NT2/D1 (cell line): ENCODE measurements around the gene CIB4.

Experiments
- DNase-seq: peaks from one replicate; pipeline ENCODE4 v3.0.0-alpha.2; 2011; ENCODE audit warnings: low read depth, low spot score
- H3K27me3 ChIP-seq: 2 replicates; pipeline ENCODE4 v1.6.0; 2011; ENCODE audit warnings: mild to moderate bottlenecking; ENCODE audit not compliant: insufficient read length, insufficient read depth
- H3K36me3 ChIP-seq: 2 replicates; pipeline ENCODE4 v1.6.1; 2011; ENCODE audit warnings: mild to moderate bottlenecking, low read length, mixed read lengths; ENCODE audit not compliant: insufficient read depth, insufficient read length
- H3K4me1 ChIP-seq: 2 replicates; pipeline ENCODE4 v1.5.1; 2011; ENCODE audit not compliant: insufficient read depth, insufficient read length
- H3K4me3 ChIP-seq: 2 replicates; pipeline ENCODE4 v1.5.1; 2011; ENCODE audit warnings: low read depth; ENCODE audit not compliant: insufficient read length
- H3K9ac ChIP-seq: 2 replicates; pipeline ENCODE4 v1.6.0; 2011; ENCODE audit warnings: low read depth; ENCODE audit not compliant: insufficient read length
- H3K9me3 ChIP-seq: 2 replicates; pipeline ENCODE4 v1.5.1; 2011; ENCODE audit warnings: mild to moderate bottlenecking, low read length; ENCODE audit not compliant: insufficient read depth
- SUZ12 ChIP-seq: IDR thresholded peaks from 2 replicates; pipeline ENCODE4 v1.6.1; 2011; ENCODE audit not compliant: insufficient read length, insufficient read depth; ENCODE audit errors: extremely low read depth
- YY1 ChIP-seq: IDR thresholded peaks from 2 replicates; pipeline ENCODE4 v1.6.1; 2011; ENCODE audit not compliant: insufficient read length, insufficient read depth
- ZNF274 ChIP-seq: IDR thresholded peaks from 2 replicates; pipeline ENCODE4 v1.6.1; 2011; ENCODE audit warnings: mild to moderate bottlenecking, low read depth, low read length

Gene CIB4

DNA sequence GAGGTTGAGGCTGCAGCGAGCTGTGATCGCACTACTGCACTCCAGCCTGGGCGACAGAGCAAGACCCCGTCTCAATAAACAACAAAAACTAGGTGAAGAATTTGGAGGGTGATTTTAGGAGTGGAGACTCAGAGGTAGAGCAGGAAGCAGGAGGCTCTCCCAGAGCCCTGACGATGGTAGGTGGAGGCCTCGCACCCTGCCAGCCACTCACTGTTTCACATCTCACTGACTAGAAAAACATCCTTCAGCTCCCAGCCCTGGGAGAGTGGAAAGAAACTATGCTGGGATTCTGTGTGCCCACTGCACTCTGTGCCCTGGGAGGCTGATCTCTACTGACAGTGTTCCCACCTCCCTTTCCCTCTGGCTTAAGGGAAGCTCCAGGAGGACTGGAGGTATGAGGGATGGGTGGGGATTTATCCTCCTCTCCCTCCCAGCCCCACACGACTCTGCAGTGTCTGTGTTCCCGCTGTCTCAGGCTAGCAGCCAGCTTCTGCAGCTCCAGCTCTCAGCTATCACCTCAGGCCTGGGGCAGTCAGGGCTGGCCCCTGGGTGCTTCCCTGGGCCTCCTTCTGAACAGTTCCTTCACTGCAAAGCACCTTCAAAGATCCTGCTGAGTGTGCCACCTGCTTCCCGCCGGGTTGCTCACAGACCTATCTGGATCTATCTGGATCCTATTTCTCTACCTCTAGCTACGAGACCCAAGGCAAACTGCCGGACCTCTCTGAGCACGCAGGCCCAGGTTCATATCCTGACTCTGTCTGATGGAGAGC is 9.6 kb downstream of the CIB4 start:
- no peaks in the 10 kb centered on the region for H3K9me3 ChIP-seq
- H3K4me1 ChIP-seq: peaks cover 7% of the 10 kb centered on the region
- no peaks in the 10 kb centered on the region for H3K36me3 ChIP-seq
- no peak for DNase-seq
- H3K9ac ChIP-seq: no peak overlapping the region
- H3K27me3 ChIP-seq: no peaks in the 10 kb centered on the region
- TF ChIP-seq YY1 (no peak), ZNF274 (no peak), SUZ12 (no peak)
- H3K4me3 ChIP-seq: no peak overlapping the region

DNA sequence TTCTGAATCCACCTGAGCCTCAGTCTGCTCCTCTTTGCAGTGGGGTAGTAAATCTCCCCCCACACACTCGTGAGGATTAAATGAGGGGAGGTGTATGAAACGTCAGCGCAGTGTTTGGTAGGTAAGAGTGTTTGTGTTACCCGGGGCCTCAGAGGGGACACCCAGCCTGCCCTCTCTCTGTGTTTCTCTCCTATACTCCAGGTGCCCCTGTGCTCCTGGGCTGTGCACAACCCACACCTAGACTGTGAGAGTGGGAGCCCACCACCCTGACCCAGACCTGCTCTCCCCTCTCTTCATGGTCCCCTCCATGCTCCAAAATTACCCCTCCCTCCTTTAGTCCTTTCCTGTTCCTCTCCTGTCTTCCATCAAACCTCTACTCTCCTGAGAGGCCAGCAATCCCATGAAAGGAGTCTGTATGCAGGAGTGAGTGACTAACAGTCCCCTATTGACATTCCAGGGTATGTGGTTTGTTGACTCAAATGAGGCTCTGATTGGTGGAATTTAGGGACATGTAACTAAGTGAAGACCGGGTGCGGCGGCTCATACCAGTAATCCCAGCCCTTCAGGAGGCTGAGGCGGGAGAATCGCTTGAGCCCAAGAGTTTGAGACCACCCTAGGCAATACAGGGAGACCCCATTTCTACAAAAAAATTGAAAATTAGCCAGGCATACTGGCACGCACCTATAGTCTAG is 10.4 kb downstream of the CIB4 start:
- no peak for TF ChIP-seq SUZ12
- no peak for TF ChIP-seq YY1
- no peak for TF ChIP-seq ZNF274
- H3K9ac ChIP-seq: no peak overlapping the region
- no peaks in the 10 kb centered on the region for H3K36me3 ChIP-seq
- H3K4me3 ChIP-seq: no peak overlapping the region
- no peaks in the 10 kb centered on the region for H3K27me3 ChIP-seq
- peaks cover 7% of the 10 kb centered on the region for H3K4me1 ChIP-seq
- no peaks in the 10 kb centered on the region for H3K9me3 ChIP-seq
- DNase-seq: peak; percentile 80

DNA sequence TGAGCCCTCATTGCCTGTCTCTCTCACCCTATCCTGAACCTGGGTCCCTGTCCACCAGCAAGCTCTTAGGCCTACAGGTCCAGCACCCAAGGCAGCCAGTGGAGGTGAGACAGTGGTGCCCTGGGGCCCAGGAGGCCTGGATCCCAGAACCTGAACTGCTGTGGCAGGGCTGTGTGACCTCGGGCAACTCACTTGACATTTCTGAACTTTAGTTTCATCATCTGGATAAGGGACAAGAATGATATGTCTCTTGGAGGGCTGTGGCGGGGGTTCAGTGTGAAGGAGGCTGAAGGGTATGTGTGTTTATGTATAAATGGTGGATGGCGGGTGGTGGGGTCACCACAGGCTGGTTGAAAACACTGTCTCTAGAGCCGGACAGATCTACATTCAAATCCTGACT is 10.9 kb downstream of the CIB4 start:
- DNase-seq: no peak
- H3K4me3 ChIP-seq: no peak overlapping the region
- H3K9ac ChIP-seq: no peak overlapping the region
- H3K4me1 ChIP-seq: peaks cover 7% of the 10 kb centered on the region
- H3K27me3 ChIP-seq: no peaks in the 10 kb centered on the region
- TF ChIP-seq YY1 (no peak), ZNF274 (no peak), SUZ12 (no peak)
- no peaks in the 10 kb centered on the region for H3K36me3 ChIP-seq
- no peaks in the 10 kb centered on the region for H3K9me3 ChIP-seq

DNA sequence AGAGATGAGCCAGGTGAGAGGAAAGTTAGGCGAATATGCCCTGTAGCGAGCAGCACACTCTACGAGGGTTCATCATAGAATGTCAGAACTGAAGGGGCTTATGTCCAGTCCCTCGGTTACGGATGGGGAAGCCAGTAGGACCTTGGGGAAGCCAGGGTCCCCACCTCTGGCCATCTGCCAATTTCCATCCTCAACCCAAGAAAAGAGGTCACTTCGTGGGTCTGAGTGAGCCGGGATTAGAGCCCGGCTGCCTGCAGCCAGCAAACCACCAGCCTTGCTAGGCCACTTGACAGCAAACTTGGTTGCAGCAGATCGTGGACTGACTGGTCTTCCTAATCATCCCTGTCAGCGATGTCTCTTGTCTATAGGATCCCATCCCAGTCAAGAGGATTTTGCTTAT is 11.4 kb downstream of the CIB4 start:
- H3K9ac ChIP-seq: no peak overlapping the region
- H3K4me1 ChIP-seq: peaks cover 7% of the 10 kb centered on the region
- H3K4me3 ChIP-seq: no peak overlapping the region
- no peaks in the 10 kb centered on the region for H3K9me3 ChIP-seq
- H3K36me3 ChIP-seq: no peaks in the 10 kb centered on the region
- no peak for DNase-seq
- H3K27me3 ChIP-seq: no peaks in the 10 kb centered on the region
- no peak for TF ChIP-seq ZNF274
- TF ChIP-seq YY1: no peak
- TF ChIP-seq SUZ12: no peak

DNA sequence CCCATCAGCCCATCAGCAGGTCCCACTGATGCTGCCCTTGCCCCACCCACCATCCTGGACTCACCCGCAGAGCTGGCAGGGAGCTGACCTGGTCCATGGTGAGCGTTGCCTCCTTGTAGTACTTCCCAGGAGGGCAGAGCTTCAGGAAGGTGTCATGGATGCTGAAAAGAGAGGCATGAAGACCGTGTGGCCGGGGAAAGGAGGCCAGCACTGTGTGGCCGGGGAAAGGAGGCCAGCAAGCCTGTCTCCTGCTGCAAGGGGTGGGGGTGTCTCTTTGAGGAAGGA is 11.9 kb downstream of the CIB4 start:
- TF ChIP-seq SUZ12 (no peak), ZNF274 (no peak), YY1 (no peak)

DNA sequence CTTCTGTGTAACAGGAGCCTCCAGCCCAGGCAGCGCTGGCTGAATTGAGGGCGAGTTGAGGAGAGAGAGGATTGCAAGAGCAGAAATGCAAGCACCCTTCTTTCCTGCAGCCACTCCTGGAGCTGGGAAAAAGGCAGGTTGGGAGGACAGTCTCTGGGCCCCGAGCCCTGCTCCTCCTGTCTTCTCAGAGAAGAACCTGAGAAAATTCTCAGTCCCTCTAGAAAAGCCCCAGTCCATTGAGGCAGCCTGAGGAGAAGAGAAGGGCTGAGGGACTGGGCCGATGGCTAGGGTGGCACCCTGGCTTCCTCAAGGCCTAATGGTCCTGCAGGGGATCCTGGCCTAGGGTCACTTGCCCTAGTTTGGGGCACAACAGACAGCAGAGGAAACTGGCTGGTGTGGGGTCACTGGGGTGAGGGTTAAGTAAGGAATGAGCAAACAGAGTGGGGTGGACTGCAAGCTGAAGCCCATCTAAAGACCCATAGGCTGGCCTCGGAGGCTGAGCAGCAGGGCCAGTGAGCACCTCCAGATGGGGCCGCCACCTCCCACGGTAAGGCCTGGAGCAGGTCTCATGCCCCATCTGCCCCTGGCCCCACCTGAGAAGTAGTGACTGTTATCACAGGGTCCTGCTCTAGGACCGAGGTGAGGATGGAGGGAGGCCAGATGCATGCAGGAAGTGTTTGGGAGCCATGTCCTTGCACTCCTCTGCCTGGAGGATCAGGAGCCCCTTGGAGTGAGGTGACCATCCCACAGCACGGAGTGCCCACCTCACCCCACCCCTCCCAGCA is 12.4 kb downstream of the CIB4 start:
- no peaks in the 10 kb centered on the region for H3K9me3 ChIP-seq
- no peak for TF ChIP-seq SUZ12
- no peak for TF ChIP-seq YY1
- no peak for TF ChIP-seq ZNF274
- H3K36me3 ChIP-seq: no peaks in the 10 kb centered on the region
- no peak overlapping the region for H3K4me3 ChIP-seq
- DNase-seq: no peak
- H3K9ac ChIP-seq: peak overlapping the region; percentile 21
- no peaks in the 10 kb centered on the region for H3K27me3 ChIP-seq
- H3K4me1 ChIP-seq: peaks cover 7% of the 10 kb centered on the region

More for the DNA sequence above, 11.9 kb downstream of the CIB4 start:
- Histone ChIP-seq H3K9me3 (no peaks in the 10 kb centered on the region), H3K36me3 (no peaks in the 10 kb centered on the region), H3K4me3 (no peak overlapping the region), H3K27me3 (no peaks in the 10 kb centered on the region), H3K9ac (no peak overlapping the region), H3K4me1 (peaks cover 7% of the 10 kb centered on the region)
- DNase-seq: no peak

DNA sequence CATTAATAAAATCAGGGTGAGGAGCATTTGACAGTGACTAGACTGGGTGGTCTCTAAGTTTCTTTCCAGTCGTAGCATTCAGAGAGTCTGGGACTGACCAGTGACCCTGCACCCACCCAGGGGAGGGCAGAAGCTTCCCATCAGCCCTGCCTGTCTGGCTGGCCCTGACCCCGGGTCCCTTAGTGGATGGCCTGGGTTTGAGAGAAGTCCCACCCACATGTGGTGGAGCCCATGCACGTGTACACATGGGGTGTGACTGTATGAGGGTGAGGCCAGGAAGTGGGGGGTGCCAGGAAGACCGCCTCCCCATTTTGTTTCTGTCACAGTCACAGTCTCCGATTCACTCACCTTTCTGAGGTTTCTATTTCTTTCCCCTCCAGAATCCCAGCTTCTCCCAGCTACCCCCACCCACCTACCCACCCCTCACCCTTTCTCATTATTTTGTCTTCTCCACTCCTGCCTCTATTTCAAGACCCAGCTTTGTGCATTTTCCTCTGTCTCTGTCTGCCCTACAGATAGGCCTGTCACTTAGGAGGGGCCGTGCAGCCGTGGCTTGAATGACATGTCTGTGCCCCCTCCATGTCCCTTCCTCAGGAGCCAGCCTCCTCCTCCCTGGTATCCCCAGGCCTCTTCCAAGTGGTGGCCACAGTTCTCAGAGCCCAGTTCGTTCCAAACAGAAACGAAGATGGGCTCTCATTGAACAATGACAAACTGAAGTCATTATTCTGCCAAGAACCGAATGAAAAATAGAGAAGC is 13.6 kb downstream of the CIB4 start:
- no peak overlapping the region for H3K4me3 ChIP-seq
- H3K4me1 ChIP-seq: peaks cover 7% of the 10 kb centered on the region
- no peak overlapping the region for H3K9ac ChIP-seq
- DNase-seq: no peak
- H3K9me3 ChIP-seq: no peaks in the 10 kb centered on the region
- H3K27me3 ChIP-seq: no peaks in the 10 kb centered on the region
- TF ChIP-seq ZNF274 (no peak), SUZ12 (no peak), YY1 (no peak)
- H3K36me3 ChIP-seq: no peaks in the 10 kb centered on the region
